SK-N-SH treated with all-trans-retinoic acid at 6 μM for 48 hours (cell line): Measurements from ENCODE around the gene RFK.

Experiments
- ATAC-seq: fragments of 200-7000 bp; cut with Tn5 transposase; 3 replicates; pipeline ENCODE4 v1.9.1; 2020; ENCODE audit warnings: mild to moderate bottlenecking, moderate library complexity
- ARNTL ChIP-seq: fragments of 450-650 bp; formaldehyde crosslinking; IDR thresholded peaks from 2 replicates; pipeline ENCODE4 v1.5.0; 2020; ENCODE audit warnings: low read depth, mild to moderate bottlenecking, moderate library complexity, borderline replicate concordance
- BACH2 ChIP-seq: fragments of 250-450 bp; sonication (Bioruptor Pico); IDR thresholded peaks from 2 replicates; pipeline ENCODE4 v1.9.0; 2021; ENCODE audit warnings: mild to moderate bottlenecking, borderline replicate concordance
- CREB5 ChIP-seq: fragments of 250-450 bp; sonication (Bioruptor Pico); IDR thresholded peaks from 2 replicates; pipeline ENCODE4 v1.5.1; 2020; ENCODE audit warnings: low read depth, mild to moderate bottlenecking, moderate library complexity
- CSDC2 ChIP-seq: fragments of 250-450 bp; sonication (Bioruptor Pico); IDR thresholded peaks from 2 replicates; pipeline ENCODE4 v1.5.0; 2020; ENCODE audit warnings: mild to moderate bottlenecking, moderate library complexity
- ESRRG ChIP-seq: fragments of 250-450 bp; sonication (Bioruptor Pico); IDR thresholded peaks from 2 replicates; pipeline ENCODE4 v1.6.1; 2021; ENCODE audit warnings: mild to moderate bottlenecking
- GLIS3 ChIP-seq: fragments of 250-450 bp; sonication (Bioruptor Pico); IDR thresholded peaks from 2 replicates; pipeline ENCODE4 v1.5.0; 2020; ENCODE audit warnings: mild to moderate bottlenecking, moderate library complexity
- ISL1 ChIP-seq: fragments of 250-450 bp; sonication (Bioruptor Pico); IDR thresholded peaks from 2 replicates; pipeline ENCODE4 v2.1.2; 2022; ENCODE audit warnings: mild to moderate bottlenecking, moderate library complexity
- OSR1 ChIP-seq: fragments of 250-450 bp; sonication (Bioruptor Pico); IDR thresholded peaks from 2 replicates; pipeline ENCODE4 v1.8.0; 2022; ENCODE audit warnings: moderate library complexity, mild to moderate bottlenecking, inconsistent platforms
- PATZ1 ChIP-seq: fragments of 250-450 bp; sonication (Bioruptor Pico); IDR thresholded peaks from 2 replicates; pipeline ENCODE4 v1.8.0; 2020; ENCODE audit warnings: mild to moderate bottlenecking, moderate library complexity, borderline replicate concordance
- POU6F1 ChIP-seq: fragments of 250-450 bp; sonication (Bioruptor Pico); IDR thresholded peaks from 2 replicates; pipeline ENCODE4 v1.8.0; 2021; ENCODE audit warnings: low read depth, mild to moderate bottlenecking, moderate library complexity, borderline replicate concordance
- PPARA ChIP-seq: fragments of 250-450 bp; sonication (Bioruptor Pico); IDR thresholded peaks from 2 replicates; pipeline ENCODE4 v1.5.0; 2020; ENCODE audit warnings: mild to moderate bottlenecking, borderline replicate concordance
- RARB ChIP-seq: fragments of 250-450 bp; sonication (Bioruptor Pico); IDR thresholded peaks from 2 replicates; pipeline ENCODE4 v1.8.0; 2021; ENCODE audit warnings: mild to moderate bottlenecking, moderate library complexity
- SNAI2 ChIP-seq: fragments of 250-450 bp; sonication (Bioruptor Pico); IDR thresholded peaks from 2 replicates; pipeline ENCODE4 v1.5.0; 2020; ENCODE audit warnings: mild to moderate bottlenecking, moderate library complexity
- TCF4 ChIP-seq: fragments of 250-450 bp; sonication (Bioruptor Pico); IDR thresholded peaks from 2 replicates; pipeline ENCODE4 v1.8.0; 2021; ENCODE audit warnings: mild to moderate bottlenecking, moderate library complexity, borderline replicate concordance
- ZC3H10 ChIP-seq: fragments of 250-450 bp; sonication (Bioruptor Pico); IDR thresholded peaks from 2 replicates; pipeline ENCODE4 v1.5.1; 2021; ENCODE audit warnings: mild to moderate bottlenecking, moderate library complexity
- ZFP3 ChIP-seq: fragments of 250-450 bp; sonication (Bioruptor Pico); IDR thresholded peaks from 2 replicates; pipeline ENCODE4 v1.5.0; 2020; ENCODE audit warnings: mild to moderate bottlenecking, moderate library complexity
- ZFP30 ChIP-seq: fragments of 450-650 bp; formaldehyde crosslinking; IDR thresholded peaks from 2 replicates; pipeline ENCODE4 v1.5.0; 2022; ENCODE audit warnings: mild to moderate bottlenecking, moderate library complexity
- ZNF565 ChIP-seq: fragments of 450-650 bp; formaldehyde crosslinking; conservative IDR thresholded peaks from 2 replicates; pipeline ENCODE4 v1.5.0; 2020; ENCODE audit warnings: low read depth, mild to moderate bottlenecking, moderate library complexity
- ZNF70 ChIP-seq: fragments of 450-650 bp; formaldehyde crosslinking; IDR thresholded peaks from 2 replicates; pipeline ENCODE4 v1.5.0; 2020; ENCODE audit warnings: mild to moderate bottlenecking, moderate library complexity
- TF ChIP-seq, protein P1 (sequence below): fragments of 250-450 bp; sonication (Bioruptor Pico); IDR thresholded peaks from 2 replicates; pipeline ENCODE4 v1.5.1; 2021; ENCODE audit warnings: mild to moderate bottlenecking, moderate library complexity
- TF ChIP-seq, protein P2 (sequence below): fragments of 250-450 bp; sonication (Bioruptor Pico); IDR thresholded peaks from 2 replicates; pipeline ENCODE4 v1.5.0; 2020; ENCODE audit warnings: mild to moderate bottlenecking, moderate library complexity

Gene RFK

GRCh38 chr9:76352026-76352620, 42.1 kb downstream of the RFK start:
- TF ChIP-seq ZC3H10: no peak
- TF ChIP-seq CREB5: no peak
- TF ChIP-seq PPARA: no peak
- TF ChIP-seq RARB (CRISPR knock-in tag): no peak
- no peak for TF ChIP-seq BACH2 (CRISPR knock-in tag)
- TF ChIP-seq, protein P1, sequence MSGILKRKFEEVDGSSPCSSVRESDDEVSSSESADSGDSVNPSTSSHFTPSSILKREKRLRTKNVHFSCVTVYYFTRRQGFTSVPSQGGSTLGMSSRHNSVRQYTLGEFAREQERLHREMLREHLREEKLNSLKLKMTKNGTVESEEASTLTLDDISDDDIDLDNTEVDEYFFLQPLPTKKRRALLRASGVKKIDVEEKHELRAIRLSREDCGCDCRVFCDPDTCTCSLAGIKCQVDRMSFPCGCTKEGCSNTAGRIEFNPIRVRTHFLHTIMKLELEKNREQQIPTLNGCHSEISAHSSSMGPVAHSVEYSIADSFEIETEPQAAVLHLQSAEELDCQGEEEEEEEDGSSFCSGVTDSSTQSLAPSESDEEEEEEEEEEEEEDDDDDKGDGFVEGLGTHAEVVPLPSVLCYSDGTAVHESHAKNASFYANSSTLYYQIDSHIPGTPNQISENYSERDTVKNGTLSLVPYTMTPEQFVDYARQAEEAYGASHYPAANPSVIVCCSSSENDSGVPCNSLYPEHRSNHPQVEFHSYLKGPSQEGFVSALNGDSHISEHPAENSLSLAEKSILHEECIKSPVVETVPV (CRISPR knock-in tag): no peak
- no peak for TF ChIP-seq SNAI2 (CRISPR knock-in tag)
- TF ChIP-seq ISL1 (CRISPR knock-in tag): no peak
- TF ChIP-seq OSR1 (CRISPR knock-in tag): no peak
- TF ChIP-seq, protein P2, sequence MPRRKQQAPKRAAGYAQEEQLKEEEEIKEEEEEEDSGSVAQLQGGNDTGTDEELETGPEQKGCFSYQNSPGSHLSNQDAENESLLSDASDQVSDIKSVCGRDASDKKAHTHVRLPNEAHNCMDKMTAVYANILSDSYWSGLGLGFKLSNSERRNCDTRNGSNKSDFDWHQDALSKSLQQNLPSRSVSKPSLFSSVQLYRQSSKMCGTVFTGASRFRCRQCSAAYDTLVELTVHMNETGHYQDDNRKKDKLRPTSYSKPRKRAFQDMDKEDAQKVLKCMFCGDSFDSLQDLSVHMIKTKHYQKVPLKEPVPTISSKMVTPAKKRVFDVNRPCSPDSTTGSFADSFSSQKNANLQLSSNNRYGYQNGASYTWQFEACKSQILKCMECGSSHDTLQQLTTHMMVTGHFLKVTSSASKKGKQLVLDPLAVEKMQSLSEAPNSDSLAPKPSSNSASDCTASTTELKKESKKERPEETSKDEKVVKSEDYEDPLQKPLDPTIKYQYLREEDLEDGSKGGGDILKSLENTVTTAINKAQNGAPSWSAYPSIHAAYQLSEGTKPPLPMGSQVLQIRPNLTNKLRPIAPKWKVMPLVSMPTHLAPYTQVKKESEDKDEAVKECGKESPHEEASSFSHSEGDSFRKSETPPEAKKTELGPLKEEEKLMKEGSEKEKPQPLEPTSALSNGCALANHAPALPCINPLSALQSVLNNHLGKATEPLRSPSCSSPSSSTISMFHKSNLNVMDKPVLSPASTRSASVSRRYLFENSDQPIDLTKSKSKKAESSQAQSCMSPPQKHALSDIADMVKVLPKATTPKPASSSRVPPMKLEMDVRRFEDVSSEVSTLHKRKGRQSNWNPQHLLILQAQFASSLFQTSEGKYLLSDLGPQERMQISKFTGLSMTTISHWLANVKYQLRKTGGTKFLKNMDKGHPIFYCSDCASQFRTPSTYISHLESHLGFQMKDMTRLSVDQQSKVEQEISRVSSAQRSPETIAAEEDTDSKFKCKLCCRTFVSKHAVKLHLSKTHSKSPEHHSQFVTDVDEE (CRISPR knock-in tag): no peak
- no peak for TF ChIP-seq ZFP30
- no peak for TF ChIP-seq GLIS3 (CRISPR knock-in tag)
- TF ChIP-seq ESRRG (CRISPR knock-in tag): no peak
- no peak for TF ChIP-seq ZFP3 (CRISPR knock-in tag)
- TF ChIP-seq ZNF70: no peak
- TF ChIP-seq TCF4 (CRISPR knock-in tag): no peak
- no peak for TF ChIP-seq ZNF565 (CRISPR knock-in tag)
- no peak for ATAC-seq

DNA sequence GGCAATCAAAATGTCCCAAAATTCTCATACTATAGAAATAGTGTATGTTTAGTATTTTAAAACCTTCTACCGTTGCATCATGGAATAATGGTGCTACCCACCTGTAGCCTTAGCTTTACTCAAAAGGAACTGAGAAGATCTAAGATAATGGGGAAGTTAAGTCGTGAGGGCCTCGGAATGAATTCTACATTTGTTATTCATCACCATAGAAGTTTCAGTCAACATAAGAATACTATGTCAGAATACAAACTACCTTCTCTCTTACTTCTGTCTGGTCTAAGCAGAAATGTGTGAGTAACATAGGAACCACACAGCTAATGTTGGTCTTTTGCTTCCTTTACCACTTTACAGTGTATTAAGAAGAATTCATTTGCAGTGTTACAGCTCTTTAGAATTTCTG, 43.2 kb downstream of the RFK start:
- ATAC-seq: no peak
- TF ChIP-seq PPARA (no peak), CSDC2 (no peak), ZFP3 (CRISPR knock-in tag) (no peak), ISL1 (CRISPR knock-in tag) (no peak), ARNTL (CRISPR knock-in tag) (no peak), GLIS3 (CRISPR knock-in tag) (no peak), ZC3H10 (no peak), ZNF565 (CRISPR knock-in tag) (no peak), POU6F1 (CRISPR knock-in tag) (no peak), PATZ1 (CRISPR knock-in tag) (no peak), BACH2 (CRISPR knock-in tag) (no peak)
- TF ChIP-seq, protein P2 (CRISPR knock-in tag): no peak
